ENCODE measurements around the gene PTPN3.
A peak's percentile ranks its signal among the peaks of the same experiment; 100 is the strongest.

PTPN3 gene

DNA sequence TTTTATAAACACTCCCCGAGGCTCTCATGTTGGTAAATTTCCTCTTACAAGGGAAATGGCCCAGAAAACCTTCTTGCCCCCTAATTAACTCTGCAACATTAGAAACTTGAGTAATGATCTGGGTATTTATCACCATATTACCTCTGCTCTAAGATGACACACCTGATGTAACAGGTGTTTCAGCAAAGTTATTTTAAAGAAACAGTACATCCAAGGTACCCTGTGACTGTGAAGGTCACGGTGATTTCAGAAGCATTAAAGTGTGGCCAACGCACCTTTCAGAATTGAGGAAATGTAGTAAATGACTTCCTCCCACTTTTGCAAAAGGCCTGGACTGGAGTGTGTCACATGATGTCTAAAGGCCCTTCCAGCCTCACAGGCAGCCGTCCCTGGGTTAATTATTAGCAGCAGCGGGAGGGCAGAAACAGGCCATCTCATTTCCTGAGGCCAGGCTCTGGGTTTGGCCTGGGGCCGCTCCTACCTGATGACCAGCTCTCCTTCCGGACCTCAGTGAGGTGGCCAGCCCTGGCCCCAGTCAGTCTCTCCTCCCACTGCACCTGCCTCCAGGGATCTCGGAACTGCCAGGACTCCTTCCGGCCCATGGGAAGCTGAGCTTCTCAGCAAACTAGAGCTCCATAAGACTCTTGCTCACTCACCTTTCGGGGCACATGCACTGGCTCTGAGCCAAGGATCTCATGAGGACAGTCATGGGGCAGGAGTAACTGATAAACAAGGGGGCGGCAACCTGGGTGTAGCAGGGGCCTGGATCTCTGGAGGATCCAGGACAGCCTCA, 20.7 kb downstream of the PTPN3 start:
- DNase-seq (ENCODE audit: low read depth in 2 of 2) = no peak

DNA sequence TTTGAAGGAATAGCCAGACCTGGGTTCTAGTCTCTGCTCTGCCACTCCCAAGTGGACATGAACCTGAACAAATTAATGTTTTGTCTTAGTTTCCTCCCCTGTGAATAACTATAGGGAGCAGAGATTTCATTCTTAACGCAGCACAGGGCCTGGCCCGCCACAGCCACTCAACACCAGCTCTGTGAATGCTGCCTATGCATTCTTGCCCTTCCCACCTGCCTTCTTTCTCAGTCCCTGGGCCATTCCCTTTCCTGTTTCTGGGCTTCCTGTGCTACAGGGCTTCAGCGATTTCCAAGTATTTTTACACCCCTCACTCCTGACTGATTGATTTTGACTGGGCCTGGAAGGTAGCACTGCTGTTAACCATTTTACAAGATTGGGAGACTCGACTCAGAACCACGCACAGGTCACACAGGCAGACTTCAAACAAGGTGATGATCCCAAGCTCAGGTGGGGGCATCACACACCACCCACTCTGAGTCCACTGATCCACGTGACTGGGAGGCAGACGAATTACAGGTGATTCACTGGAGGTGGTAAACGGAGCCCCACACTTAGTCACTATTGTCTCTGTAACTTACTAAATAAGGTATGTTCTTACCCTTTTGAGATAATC, 21.4 kb downstream of the PTPN3 start:
- no peak for DNase-seq (ENCODE audit: low read depth in 2 of 2)

DNA sequence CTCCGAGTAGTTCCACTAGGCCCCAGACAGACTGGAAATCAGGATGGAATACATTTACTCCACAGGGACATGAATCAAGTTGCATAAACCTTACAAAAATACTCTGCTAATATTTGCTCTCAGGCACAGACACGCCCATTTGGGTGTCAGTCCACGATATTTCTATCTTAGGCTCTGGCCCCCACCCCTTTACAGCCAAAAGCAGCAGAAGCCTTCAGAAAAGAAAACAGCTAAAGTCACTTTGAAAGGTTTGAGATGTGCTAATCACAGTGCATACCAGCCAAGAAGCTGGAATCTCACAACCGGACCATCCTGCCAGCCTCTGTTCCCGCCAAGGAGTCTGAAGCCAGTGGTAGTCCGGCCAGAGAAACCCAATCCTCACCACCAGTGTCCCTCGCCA, 22.6 kb downstream of the PTPN3 start:
- DNase-seq (ENCODE audit: low read depth in 2 of 2) = no peak

DNA sequence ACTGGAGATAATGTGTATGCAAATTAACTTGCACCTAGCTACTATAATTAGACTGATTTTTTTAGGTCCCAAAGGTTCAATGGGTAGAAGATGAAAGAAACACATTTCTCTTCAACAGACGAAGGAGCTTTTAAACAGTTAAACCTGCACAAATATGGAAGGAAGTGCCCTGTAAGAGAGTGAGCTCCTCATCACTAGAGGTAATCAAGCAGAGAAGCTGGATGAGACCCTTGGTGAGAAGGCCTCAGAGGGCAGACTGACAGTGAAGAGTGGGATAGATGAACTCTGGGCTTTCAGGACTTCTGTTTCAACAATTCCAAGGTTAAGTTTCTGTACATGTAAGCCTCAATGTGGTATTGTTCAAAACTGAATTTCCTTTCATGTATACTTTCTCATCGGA, 23.2 kb downstream of the PTPN3 start:
- DNase-seq (ENCODE audit: low read depth in 2 of 2) = no peak

DNA sequence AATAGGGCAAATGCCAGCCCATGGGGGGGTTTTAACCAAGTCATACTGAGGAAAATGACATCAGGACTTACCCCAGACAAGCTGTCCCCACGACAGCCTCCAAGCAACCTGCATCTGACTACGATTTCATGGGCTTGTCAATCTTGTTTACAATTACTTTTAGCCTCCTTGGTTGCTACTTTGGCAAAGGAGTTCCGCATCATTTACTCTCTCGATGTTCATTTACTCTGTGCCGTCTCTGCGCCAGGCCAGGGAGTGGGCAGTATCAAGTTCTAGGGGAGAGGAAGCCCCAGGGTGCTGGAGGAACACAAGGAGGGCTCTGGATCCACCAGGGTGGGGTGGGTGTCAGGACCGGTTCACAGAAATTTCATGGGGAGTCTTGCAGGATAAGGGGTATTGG, 23.9 kb downstream of the PTPN3 start:
- no peak for DNase-seq (ENCODE audit: low read depth in 2 of 2)

DNA sequence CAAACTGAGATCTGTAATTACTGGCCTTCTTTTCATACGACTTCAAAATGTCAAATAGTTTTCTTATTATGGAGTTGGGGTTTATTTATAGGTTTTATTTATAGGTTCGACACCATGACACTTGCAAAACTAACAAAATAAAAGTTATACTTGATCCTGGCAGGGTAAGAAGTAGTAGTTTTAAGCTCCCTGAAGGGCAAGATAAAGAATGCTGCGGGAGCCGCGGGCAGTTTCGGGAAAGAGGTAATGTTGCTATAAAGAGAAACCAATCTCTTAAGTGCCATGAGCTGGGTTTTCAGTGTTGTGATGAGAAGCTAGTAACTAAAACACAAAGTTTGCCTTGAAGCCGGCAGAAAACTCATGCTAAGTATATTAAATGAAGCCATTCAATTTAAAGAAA, 24.8 kb downstream of the PTPN3 start:
- DNase-seq (ENCODE audit: low read depth in 2 of 2) = no peak

DNA sequence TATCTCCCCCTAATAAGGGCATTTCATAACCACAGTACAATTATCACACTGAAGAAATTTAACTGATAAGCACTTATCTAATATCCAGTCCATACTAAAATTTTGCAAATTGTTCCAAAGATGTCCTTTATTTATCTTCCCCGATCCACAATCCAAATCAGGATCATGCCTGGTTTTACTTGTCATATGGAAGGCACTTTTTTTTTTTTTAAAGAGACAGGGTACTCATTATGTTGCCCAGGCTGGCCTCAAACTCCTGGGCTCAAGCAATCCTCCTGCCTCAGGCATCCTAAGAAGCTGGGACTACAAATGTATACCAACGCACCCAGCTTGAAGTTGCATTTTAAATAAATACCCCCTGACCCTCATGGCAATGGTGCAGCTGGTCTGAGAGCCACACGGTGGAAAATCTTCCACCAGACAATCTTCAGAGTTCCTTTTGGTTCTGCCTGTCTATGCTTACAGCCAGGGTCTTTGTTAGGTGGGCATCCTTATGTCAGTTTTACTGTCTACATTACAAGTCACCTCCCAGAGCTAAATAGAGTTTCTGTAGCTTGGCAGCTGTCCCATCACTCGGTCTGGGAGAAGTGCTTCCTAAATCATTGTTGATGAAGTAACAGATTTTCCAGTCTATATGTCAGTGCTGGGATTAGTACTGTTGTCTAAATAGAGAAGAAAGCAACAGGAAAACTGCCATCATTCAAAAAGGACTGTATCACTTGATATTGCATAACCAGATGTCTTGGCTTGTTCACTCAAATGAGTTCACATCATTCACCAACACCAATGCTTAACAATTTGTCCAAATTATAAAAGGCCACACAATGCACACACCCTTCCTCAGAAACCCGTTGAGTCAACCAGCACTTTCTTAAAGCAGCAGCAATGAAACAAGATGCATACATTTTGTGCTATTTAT, 26.4 kb downstream of the PTPN3 start:
- no peak for DNase-seq (ENCODE audit: low read depth in 2 of 2)

DNA sequence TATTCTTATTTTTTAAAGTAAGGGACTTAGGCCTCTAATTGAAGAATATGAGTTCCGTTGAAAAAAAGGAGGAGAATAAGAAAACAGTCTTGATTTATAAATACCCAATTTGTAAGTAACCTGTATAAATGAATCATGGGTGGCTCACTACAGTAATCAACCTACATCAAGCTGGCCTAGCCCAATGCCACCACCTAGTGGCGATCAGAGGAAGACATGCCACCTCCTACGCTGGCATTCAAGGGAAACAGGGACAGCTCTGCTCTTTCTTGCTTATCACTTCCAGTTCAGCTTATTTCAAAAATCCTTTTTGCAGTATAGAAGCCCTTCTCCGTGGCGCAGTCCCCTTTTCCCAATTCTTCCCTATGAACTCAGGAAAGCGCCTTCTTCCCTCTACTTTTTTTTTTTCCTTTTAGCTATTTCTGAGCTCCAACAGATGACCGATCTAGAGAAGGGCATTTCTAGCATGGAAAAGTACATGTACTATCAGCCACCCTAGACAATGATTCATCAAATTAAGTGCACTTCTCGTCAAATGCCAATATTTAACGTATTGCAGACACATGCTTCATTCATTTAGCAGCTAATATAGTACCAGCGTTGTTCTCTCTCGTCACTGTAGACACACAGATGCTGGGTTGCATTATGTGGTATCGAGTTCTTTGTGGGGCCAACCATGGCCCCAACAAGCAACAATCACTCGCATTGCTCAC, 28.3 kb downstream of the PTPN3 start:
- DNase-seq (ENCODE audit: low read depth in 2 of 2) = peak in 1 of 2 donors; percentile 34

DNA sequence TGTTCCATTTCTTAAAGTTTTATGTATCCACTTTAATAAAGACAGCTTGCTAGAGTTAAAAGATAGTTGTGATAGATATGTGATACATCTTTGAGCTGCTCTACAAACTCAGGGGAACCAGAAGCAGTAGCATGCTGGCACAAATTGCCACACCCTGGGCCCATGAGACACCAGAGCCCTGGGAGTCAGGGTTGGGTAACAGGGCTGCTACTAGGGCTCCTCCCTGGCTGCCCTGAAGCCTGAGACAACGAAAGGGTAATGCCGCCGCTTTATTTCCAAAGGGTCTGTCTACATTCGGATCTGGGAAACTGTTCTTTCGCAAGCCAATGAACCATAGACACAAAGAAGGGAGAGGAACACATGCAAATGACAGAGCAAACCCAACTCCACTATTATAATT, 29.2 kb downstream of the PTPN3 start:
- DNase-seq (ENCODE audit: low read depth in 2 of 2) = no peak

DNA sequence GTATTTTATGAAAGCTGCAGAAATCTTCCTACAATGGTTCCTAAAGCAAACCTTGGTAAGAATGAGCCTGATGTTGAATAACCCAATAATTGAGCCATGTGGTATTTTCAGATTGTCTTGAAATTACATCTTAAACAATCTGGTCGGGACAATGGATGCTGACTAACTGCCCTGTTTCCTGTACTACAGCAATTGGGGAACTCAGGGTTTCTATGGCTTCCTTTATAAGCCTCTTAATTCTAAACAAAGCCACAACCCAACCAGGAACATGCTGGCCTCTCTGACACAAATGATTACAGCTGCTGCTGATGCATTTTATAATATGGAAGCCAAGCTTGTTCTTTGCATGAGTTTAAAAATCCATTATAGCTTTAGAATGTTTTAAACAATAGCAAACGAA, 30.2 kb downstream of the PTPN3 start:
- no peak for DNase-seq (ENCODE audit: low read depth in 2 of 2)

DNA sequence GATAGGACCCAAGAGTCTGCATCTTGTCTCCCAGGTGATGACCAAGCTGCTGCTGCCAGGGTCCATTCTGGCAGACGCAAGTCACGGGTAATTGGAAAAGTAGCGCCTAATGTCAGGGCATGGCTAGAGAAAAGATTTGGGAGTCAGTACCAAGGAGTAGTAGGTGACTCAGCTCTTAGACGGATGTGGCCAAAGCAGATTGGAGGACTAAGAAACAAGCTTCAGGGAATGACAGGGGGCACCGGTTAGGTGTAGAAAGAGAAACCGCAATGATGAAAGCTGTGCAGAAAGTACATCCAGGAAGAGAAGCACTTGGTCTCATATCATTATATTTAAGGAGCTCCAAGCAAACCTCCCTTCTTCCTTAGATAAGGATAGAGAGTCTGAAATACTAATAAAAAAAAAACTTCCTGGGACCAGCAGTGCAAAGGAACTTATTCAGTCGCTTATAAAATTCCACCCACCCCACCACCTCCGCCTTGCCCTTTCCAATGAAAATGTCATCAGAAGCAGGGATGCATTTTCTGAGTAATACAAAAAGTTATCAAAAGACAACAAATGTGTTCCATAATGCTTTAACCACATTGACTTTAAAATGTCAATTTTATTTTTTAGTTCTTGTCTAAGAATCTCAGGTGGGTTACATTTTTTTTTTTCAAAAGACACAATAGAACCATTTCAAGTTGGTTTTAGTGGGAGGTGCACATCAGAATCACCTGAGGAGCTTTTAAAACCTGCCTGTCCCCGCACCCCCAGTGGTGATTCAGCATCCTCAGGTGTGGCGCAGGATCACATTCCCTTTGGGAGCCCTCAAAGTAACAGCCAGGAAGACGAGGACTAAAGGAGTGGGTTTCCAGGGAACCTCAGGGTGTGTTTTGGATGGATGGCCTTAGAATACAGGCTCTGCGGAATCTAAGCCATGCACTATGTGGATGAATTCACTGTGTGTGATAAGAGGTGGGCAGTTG, 31.2 kb downstream of the PTPN3 start:
- no peak for DNase-seq (ENCODE audit: low read depth in 2 of 2)

DNA sequence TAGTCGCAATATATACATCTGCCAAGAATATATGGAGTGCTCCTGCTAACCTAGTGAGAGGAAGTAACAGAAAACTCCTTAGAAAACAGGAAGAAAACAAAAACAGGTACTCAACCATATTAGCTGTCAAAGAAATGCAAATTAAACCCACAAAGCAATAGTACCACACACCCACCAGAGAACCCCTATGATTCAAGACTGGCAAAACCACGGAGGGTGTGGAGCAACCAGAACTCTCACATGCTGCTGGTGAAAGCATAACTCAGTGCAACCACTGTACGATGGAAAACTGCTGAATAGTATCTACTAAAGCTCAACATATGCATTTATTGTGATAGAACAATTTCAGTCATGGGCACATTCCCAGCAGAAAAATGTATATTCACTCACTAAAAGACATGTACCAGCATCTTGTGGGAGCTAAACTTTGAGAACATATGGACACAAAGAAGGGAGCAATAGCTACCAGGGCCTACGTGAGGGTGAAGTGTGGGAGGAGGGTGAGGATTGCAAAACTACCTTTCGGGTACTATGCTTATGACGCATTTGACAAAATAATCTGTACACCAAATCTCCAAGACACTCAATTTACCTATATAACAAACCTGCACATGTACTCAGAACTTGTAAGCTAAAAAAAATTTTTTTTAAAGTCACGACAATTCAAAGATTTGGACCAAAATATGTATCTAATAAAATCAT, 34.0 kb downstream of the PTPN3 start:
- DNase-seq (ENCODE audit: low read depth in 2 of 2) = no peak

DNA sequence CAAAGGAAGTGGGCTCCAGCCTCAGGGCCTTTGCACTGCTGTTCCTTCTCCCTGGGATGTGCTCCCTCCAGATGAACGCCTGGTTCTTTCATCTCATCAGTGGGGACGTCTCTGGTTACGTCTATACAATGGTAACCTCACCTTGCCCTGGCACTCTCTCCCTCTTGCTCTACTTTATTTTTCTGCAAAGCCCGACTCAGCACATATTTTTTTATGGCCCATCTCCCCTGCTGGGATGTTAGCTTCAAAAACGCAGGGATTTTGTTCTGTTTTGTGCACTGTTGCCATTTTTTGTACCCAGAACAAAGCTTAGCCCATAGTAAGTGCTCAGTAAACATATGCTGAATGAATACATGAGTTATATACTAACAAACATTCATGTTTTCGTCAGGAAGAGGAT, 37.5 kb downstream of the PTPN3 start:
- no peak for DNase-seq (ENCODE audit: low read depth in 2 of 2)

DNA sequence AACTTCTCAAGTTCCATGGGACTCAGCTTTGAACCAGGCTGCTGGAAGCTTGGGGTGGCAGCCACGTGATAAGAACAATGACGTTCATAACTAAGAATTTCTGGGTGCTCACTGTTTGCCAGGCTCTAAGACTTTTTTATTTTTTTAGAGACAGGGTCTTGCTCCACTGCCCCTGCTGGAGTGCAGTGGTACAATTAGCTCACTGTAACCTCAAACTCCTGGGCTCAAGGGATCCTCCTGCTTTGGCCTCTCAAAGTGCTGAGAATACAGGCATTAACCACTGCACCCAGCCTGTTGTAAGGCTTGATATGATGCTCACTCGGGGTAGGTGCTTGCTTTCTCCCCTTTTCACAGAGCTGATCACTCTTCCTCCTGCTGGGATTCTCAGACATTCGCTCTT, 38.7 kb downstream of the PTPN3 start:
- DNase-seq (ENCODE audit: low read depth in 2 of 2) = no peak

DNA sequence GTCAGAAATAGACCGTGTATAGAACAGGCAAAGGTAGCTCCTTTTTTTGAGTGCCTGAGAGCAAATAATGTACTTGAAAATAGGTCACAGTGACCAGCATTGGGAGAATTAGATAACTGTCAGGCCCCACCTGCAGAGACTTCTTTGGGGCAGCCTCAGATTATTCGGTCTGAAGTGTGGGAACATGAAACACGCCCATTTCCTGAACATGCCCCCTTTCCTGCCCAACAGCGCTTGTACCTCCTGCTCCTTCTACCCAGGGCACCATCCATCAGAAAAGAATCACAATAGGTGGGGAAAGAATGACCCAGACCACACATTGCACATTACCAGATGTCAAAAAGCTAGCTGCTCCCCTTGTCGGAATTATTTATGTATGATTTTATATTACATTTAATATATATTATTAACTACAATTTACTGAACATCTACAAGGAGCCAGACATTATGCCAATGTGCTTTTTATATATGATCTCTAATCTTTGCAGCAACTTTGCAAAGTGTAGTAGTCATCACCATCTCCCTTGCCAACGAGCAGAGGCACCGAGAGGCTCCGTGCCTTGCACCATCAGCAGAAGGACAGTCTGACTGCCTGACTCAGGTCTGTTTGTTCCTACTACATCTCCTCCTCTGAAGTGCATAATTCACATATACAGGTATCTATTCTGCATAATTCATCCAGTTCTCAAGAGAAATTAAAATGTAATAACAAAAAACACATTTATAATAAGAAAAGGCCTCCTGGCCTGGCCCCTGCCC, 39.5 kb downstream of the PTPN3 start:
- no peak for DNase-seq (ENCODE audit: low read depth in 2 of 2)

DNA sequence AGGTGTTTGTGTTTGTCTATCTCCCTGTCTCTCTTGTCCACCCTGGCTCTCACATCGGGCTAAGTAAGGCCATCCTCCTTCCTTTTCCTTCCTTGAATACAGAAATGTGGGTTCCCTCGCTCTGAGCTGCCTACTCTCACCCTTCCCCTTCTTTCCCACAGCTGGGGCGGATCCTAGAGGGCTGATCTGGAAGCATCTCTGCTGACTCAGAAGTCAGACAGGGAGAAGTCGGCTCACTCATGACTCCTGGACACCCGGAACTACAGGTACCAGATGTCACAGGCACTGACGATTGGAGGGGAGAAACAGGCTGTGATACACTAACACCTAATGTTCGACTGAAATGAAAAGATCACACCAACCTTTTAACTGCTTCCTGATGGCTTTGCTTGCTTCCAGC, 41.3 kb downstream of the PTPN3 start:
- DNase-seq (ENCODE audit: low read depth in 2 of 2) = no peak

DNA sequence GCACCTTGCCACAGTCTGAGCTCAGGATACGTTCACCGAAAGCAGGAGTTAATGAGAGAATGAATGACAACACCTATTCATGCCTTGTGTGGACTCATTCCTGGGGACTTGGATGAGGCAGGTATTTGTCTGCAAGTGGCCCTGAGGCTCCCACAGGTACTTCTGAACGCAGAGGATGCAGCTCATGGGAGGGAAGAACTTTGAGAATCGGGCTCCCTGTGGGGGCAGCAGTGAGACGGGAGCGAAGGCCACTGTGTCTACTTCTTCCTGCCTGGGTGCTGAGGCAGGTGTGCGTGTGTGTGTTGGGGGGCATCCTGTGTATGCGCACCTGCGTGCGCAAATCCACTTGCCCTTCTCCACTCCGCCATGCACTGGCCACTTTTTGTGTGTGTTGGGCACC, 42.2 kb downstream of the PTPN3 start:
- no peak for DNase-seq (ENCODE audit: low read depth in 2 of 2)

DNA sequence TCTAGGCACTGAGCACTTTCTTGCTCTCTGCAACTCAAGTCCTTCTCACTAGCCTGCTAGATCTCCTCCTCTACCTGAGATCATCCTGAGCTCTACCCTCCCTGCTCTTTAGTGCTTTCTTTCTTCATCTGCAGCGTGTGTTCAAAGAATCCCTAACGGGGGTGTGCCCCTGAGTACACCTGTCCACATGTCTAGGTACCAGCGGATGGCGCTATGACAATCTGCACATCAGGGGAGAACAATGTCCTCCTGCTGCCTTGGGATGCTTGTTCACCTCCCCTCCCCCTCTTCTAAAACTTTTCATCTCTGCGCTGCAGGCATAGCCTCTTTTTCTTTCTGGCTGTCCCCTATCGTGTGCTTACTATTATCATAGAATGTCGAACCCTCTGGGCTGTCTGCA, 42.7 kb downstream of the PTPN3 start:
- no peak for DNase-seq (ENCODE audit: low read depth in 2 of 2)

DNA sequence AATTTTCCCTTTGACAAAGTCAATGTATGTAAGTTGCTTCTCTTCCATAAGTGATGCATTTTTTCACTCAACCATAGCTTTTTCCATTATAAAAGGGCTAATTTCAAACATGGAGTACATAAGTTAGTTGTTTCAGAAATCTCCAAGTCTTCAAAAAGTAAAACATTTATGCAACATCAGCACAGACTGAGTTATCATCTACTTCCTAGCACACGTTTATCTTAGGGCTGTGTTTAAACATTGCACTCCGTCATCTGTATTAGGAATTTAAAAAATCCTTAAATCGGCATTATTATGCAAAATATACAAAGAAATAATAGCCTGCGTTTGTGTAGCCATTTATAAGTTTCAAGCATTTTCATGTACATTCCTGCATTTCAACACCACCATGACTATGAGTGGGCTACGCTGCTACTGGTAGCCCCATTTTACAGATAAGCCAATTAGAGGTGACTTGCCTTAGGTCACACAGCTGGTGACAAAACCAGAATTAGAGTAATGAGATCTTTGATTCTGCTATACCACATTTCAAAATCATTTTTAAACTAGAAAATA, 43.4 kb downstream of the PTPN3 start:
- no peak for DNase-seq (ENCODE audit: low read depth in 2 of 2)
